ENCODE results near the gene VTI1A.
"Not testable (repeated sequence)": the region's sequence is repeated elsewhere in the genome, so short reads cannot be mapped to it uniquely, and the experiment has no call there.

The VTI1A gene

GRCh38 chr10:112466802-112467201 lies 19.8 kb downstream of the VTI1A start:
- Mint-ChIP-seq H3K36me3 (ENCODE audit: low read depth) (peaks cover 20% of the 10 kb centered on the region), H3K27ac (no peak overlapping the region), H3K27me3 (ENCODE audit: low read depth) (no peaks in the 10 kb centered on the region), H3K4me1 (ENCODE audit: low read depth) (peaks cover 2% of the 10 kb centered on the region), H3K9me3 (no peaks in the 10 kb centered on the region), H3K4me3 (no peak overlapping the region)

DNA sequence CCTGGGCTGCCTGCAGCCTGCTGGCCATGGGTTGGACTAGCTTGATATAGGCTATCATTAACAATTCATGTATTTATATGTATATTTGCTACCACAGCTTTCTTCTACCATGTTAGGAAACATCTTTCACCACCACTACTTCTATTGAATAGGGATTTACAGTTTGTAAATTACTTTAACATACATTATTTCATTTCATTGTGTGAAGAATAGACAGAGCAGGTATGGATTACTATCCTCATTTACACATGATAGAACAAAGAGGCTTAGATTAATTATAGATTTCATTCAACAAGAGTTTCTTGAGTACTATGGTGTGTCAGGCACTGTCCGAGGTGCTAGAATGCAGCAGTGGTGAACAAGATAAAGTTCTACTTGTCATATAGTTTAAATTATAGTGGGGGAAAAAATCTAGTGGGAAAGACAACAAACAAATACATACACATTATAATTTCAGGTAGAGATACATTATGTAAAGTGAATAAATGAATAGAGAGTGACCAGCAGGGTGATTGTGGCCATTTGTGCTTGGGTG lies 20.6 kb downstream of the VTI1A start:
- Mint-ChIP-seq H3K27ac (no peak overlapping the region), H3K4me1 (ENCODE audit: low read depth) (peaks cover 5% of the 10 kb centered on the region), H3K4me3 (no peak overlapping the region), H3K36me3 (ENCODE audit: low read depth) (peaks cover 18% of the 10 kb centered on the region), H3K9me3 (no peaks in the 10 kb centered on the region), H3K27me3 (ENCODE audit: low read depth) (no peaks in the 10 kb centered on the region)

GRCh38 chr10:112471878-112472487 lies 25.0 kb downstream of the VTI1A start:
- Mint-ChIP-seq H3K27ac (no peak overlapping the region), H3K4me3 (no peak overlapping the region), H3K27me3 (ENCODE audit: low read depth) (no peaks in the 10 kb centered on the region), H3K4me1 (ENCODE audit: low read depth) (peaks cover 4% of the 10 kb centered on the region), H3K36me3 (ENCODE audit: low read depth) (peaks cover 2% of the 10 kb centered on the region), H3K9me3 (no peaks in the 10 kb centered on the region)

DNA sequence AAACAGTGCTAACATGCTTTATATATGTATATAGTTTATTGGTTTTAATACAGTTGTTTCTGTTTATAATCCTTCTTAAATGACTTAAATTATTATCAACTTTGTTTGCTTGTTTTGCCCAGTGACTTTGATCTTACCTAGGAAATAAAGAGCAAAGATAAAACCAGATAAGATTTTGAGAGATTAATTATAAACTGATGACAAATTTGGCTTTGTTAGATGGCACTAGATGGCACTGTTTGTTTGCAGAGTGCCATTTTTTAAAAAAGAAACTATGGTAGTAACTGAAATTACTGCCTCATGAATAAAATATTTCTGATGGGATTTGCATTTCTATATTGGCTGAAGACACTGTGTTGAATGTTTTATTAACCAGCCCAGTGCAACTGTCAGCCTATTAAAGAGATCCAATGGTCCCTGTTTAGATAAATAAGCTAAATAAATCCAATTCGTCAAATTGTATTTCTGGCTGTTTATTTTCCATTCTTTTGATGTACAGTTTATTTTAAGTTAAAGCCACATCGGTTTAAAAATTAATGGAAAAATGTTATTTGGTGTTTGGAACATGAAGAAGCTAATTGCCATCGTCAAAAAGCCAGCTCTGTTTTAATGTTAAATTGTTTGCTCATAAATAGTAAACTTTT lies 28.7 kb downstream of the VTI1A start:
- Mint-ChIP-seq H3K4me3 (no peak overlapping the region), H3K27ac (no peak overlapping the region), H3K27me3 (ENCODE audit: low read depth) (no peaks in the 10 kb centered on the region), H3K4me1 (ENCODE audit: low read depth) (peaks cover 7% of the 10 kb centered on the region), H3K36me3 (ENCODE audit: low read depth) (no peaks in the 10 kb centered on the region), H3K9me3 (no peaks in the 10 kb centered on the region)

DNA sequence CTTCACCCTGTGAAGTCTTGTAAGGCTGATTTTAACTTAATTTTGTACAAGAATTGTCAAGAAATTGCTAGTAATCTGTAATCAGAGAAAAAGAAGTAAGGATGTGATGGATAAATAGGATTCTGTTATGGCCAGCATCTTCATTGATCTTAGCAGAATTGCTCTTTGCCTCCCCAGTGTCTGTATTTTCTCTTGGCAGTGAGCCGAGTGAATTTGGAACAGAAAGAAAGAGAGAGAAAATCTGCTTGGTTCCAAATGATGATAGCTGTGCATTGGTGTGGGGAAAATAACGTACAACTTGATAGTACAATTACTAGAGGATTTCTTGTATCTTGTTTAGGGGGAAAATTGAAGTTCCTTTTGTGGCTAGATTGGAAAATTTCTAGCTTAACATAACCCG lies 34.6 kb downstream of the VTI1A start:
- Mint-ChIP-seq H3K4me3 (no peak overlapping the region), H3K27me3 (ENCODE audit: low read depth) (no peaks in the 10 kb centered on the region), H3K9me3 (no peaks in the 10 kb centered on the region), H3K4me1 (ENCODE audit: low read depth) (peaks cover 5% of the 10 kb centered on the region), H3K36me3 (ENCODE audit: low read depth) (no peaks in the 10 kb centered on the region), H3K27ac (no peak overlapping the region)

- no peaks in the 10 kb centered on the region for H3K36me3 Mint-ChIP-seq (ENCODE audit: low read depth)
- H3K9me3 Mint-ChIP-seq, result no peaks in the 10 kb centered on the region
- peaks cover 5% of the 10 kb centered on the region for H3K4me1 Mint-ChIP-seq (ENCODE audit: low read depth)
- H3K27me3 Mint-ChIP-seq (ENCODE audit: low read depth), result no peaks in the 10 kb centered on the region
- H3K4me3 Mint-ChIP-seq, result no peak overlapping the region
- no peak overlapping the region for H3K27ac Mint-ChIP-seq
Observed at GRCh38 chr10:112484399-112484798, 37.4 kb downstream of the VTI1A start.

GRCh38 chr10:112487964-112488363 lies 40.9 kb downstream of the VTI1A start:
- Mint-ChIP-seq H3K9me3 (no peaks in the 10 kb centered on the region), H3K4me1 (ENCODE audit: low read depth) (peaks cover 2% of the 10 kb centered on the region), H3K4me3 (no peak overlapping the region), H3K27ac (no peak overlapping the region), H3K36me3 (ENCODE audit: low read depth) (no peaks in the 10 kb centered on the region), H3K27me3 (ENCODE audit: low read depth) (no peaks in the 10 kb centered on the region)

GRCh38 chr10:112490545-112490944 lies 43.5 kb downstream of the VTI1A start:
- Mint-ChIP-seq H3K4me3 (no peak overlapping the region), H3K9me3 (no peaks in the 10 kb centered on the region), H3K36me3 (ENCODE audit: low read depth) (no peaks in the 10 kb centered on the region), H3K27ac (no peak overlapping the region), H3K4me1 (ENCODE audit: low read depth) (peaks cover 2% of the 10 kb centered on the region), H3K27me3 (ENCODE audit: low read depth) (no peaks in the 10 kb centered on the region)

DNA sequence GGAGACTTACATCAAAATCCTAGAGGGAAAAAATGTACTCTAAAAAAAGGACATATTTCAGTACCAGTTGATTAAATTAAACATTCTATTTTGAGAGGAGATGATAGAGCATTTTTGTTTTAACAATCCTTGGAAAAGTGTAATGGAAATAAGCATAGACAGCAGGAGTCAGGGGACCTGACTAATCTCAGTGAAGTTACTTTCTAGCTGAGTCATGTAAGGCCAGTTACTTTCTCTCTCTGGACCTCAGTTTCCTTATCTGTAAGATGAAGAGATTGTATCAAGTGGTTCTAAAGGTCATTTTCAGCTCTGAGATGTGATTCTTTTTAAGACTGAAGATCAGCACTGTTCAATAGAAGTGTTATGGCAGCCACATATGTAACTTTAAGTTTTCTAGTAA lies 44.1 kb downstream of the VTI1A start:
- H3K4me1 Mint-ChIP-seq (ENCODE audit: low read depth), result peaks cover 2% of the 10 kb centered on the region
- no peaks in the 10 kb centered on the region for H3K9me3 Mint-ChIP-seq
- H3K27me3 Mint-ChIP-seq (ENCODE audit: low read depth), result no peaks in the 10 kb centered on the region
- no peaks in the 10 kb centered on the region for H3K36me3 Mint-ChIP-seq (ENCODE audit: low read depth)
- H3K4me3 Mint-ChIP-seq, result no peak overlapping the region
- H3K27ac Mint-ChIP-seq, result no peak overlapping the region

GRCh38 chr10:112492736-112493135 lies 45.7 kb downstream of the VTI1A start:
- Mint-ChIP-seq H3K9me3 (no peaks in the 10 kb centered on the region), H3K27me3 (ENCODE audit: low read depth) (no peaks in the 10 kb centered on the region), H3K27ac (no peak overlapping the region), H3K4me1 (ENCODE audit: low read depth) (peaks cover 2% of the 10 kb centered on the region), H3K4me3 (no peak overlapping the region), H3K36me3 (ENCODE audit: low read depth) (no peaks in the 10 kb centered on the region)

DNA sequence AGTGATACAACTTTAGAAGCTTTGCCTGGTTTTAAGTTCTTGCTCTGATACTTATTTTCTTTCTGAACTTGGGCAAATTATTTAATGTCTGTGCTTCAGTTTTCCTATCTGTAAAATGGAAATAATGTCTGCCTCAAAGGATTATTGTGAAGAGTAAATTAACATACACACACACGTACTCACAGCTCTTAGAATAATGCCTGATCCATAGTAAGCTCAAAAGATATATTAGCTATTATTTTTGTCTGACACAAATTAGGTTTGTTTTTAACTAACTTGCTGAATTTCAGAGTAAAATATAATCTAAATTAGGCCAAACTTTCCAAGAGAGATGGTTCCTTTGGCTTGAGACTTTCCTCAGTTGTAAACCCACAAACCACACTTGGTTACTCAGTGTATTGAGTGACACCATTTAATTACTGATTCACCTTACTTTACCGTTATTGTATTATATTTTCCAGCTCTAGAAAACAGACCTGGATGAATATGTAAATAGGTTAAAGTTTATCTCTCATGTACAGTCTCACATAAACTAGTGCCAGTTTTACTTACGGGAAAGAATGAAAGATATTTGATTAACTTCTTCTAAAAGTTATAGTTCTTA lies 50.4 kb downstream of the VTI1A start:
- no peaks in the 10 kb centered on the region for H3K36me3 Mint-ChIP-seq (ENCODE audit: low read depth)
- H3K27me3 Mint-ChIP-seq (ENCODE audit: low read depth), result no peaks in the 10 kb centered on the region
- H3K4me3 Mint-ChIP-seq, result no peak overlapping the region
- H3K27ac Mint-ChIP-seq, result no peak overlapping the region
- H3K4me1 Mint-ChIP-seq (ENCODE audit: low read depth), result no peaks in the 10 kb centered on the region
- H3K9me3 Mint-ChIP-seq, result no peaks in the 10 kb centered on the region

GRCh38 chr10:112498806-112499205 lies 51.8 kb downstream of the VTI1A start:
- Mint-ChIP-seq H3K27me3 (ENCODE audit: low read depth) (no peaks in the 10 kb centered on the region), H3K9me3 (no peaks in the 10 kb centered on the region), H3K4me1 (ENCODE audit: low read depth) (no peaks in the 10 kb centered on the region), H3K27ac (no peak overlapping the region), H3K4me3 (no peak overlapping the region), H3K36me3 (ENCODE audit: low read depth) (no peaks in the 10 kb centered on the region)

DNA sequence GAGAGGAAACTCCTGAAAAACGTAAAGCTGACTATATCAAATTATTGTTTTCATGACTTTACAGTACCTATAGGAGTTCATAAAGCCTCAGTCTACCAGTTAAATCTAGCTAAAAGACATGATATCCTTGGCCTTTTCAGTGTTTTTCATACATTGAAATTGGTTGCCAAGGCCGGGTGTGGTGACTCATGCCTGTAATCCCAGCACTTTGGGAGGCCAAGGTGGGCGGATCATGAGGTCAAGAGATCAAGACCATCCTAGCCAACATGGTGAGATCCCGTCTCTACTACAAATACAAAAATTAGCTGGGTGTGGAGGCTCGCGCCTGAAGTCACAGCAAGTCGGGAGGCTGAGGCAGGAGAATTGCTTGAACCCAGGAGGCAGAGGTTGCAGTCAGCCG lies 53.0 kb downstream of the VTI1A start:
- H3K36me3 Mint-ChIP-seq (ENCODE audit: low read depth); H3K9me3 Mint-ChIP-seq; H3K27ac Mint-ChIP-seq; H3K27me3 Mint-ChIP-seq (ENCODE audit: low read depth); H3K4me1 Mint-ChIP-seq (ENCODE audit: low read depth); H3K4me3 Mint-ChIP-seq: not testable (repeated sequence)

DNA sequence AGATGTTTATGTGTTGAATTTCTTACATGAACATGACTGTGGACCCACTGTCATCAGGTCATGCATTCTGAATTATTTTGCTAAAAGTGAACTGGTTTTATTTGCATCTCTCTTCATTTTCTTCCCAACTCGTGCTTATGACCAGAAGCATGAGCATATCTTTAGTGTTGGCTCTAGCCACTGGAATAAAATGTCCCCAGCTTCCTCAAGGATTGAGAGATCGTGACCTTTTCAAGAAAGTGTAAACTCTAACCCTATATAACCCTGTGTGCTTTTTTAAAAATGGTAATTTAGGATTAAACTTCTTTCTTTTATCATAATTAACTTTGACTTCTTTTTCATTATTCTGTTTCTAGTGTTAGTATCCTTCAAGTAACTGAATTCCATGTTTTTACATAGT lies 55.5 kb downstream of the VTI1A start:
- H3K4me3 Mint-ChIP-seq, result no peak overlapping the region
- H3K27me3 Mint-ChIP-seq (ENCODE audit: low read depth), result peaks cover 3% of the 10 kb centered on the region
- no peak overlapping the region for H3K27ac Mint-ChIP-seq
- H3K9me3 Mint-ChIP-seq, result no peaks in the 10 kb centered on the region
- H3K36me3 Mint-ChIP-seq (ENCODE audit: low read depth), result no peaks in the 10 kb centered on the region
- H3K4me1 Mint-ChIP-seq (ENCODE audit: low read depth), result no peaks in the 10 kb centered on the region

DNA sequence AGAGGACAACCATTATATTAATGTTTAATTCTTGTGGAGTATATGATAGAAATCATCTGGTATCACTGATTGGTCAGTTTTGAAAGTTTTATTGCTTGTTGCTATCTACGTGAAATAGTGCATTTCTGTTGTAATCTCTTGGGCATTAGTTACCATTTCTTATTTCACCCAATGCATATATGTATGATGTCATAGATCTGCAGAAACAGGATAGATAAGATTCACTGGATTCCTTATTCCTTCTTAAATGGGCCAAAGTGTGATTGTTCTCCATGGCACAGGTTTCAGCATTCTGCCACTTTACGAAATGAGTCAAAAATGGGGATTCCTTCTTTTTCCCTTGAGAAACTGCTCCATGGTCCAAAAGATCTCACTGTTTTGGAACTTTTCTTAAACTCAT lies 56.6 kb downstream of the VTI1A start:
- Mint-ChIP-seq H3K4me1 (ENCODE audit: low read depth) (no peaks in the 10 kb centered on the region), H3K9me3 (no peaks in the 10 kb centered on the region), H3K27ac (no peak overlapping the region), H3K36me3 (ENCODE audit: low read depth) (no peaks in the 10 kb centered on the region), H3K27me3 (ENCODE audit: low read depth) (peaks cover 4% of the 10 kb centered on the region), H3K4me3 (no peak overlapping the region)

Measured in T-helper 1 cell treated with Interleukin-12 subunit alpha and Interleukin-12 subunit beta and Interleukin-4 antibody, amounts not matched to agents 30 μg/mL and 1 μg/mL, for 36 hours (primary cell).